Measurements from ENCODE around the gene RCN2.

- TF ChIP-seq EZH2 (IDR thresholded peaks at IDR 0.05; ENCODE audit: insufficient read depth, poor library complexity, severe bottlenecking) (no peak), EZH2phosphoT487 (IDR thresholded peaks at IDR 0.05; ENCODE audit: insufficient read depth, low read depth) (no peak)
These were observed 41.1 kb downstream of the RCN2 start for GRCh38 chr15:76972389-76973361.
